Breast epithelium (tissue), 3 donors: Measurements from ENCODE around the gene SPATA12.

Experiments used
- POLR2A ChIP-seq: fragments of 450-650 bp; IDR thresholded peaks from one replicate; pipeline ENCODE4 v1.6.1; 2016; ENCODE audit warnings: antibody characterized with exemption, mild to moderate bottlenecking, moderate library complexity
- TF ChIP-seq, protein P1 (sequence below), 3 donors: fragments of 450-650 bp; IDR thresholded peaks; one replicate each; pipeline ENCODE4 v1.5.1; 2016 to 2017; ENCODE audit warnings: antibody characterized with exemption in 3 of 3, mild to moderate bottlenecking in 3 of 3, moderate library complexity in 3 of 3

DNA sequence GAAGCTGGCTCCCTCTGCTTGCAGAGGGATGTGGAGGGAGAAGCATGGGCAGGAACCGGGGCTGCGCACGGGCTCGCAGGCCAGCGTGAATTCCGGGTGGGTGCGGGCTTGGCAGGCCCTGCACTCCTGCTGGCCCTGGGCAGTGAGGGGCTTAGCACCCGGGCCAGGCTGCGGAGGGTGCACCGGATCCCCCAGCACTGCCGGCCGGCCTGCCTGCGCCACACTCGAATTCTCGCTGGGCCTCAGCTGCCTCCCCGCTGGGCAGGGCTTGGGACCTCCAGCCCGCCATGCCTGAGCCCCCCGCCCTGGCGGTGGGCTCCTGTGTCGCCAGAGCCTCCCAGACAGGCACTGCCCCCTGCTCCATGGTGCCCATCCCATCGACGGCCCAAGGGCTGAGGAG, 47.6 kb upstream of the SPATA12 start:
- TF ChIP-seq POLR2A, result no peak
- TF ChIP-seq, protein P1, sequence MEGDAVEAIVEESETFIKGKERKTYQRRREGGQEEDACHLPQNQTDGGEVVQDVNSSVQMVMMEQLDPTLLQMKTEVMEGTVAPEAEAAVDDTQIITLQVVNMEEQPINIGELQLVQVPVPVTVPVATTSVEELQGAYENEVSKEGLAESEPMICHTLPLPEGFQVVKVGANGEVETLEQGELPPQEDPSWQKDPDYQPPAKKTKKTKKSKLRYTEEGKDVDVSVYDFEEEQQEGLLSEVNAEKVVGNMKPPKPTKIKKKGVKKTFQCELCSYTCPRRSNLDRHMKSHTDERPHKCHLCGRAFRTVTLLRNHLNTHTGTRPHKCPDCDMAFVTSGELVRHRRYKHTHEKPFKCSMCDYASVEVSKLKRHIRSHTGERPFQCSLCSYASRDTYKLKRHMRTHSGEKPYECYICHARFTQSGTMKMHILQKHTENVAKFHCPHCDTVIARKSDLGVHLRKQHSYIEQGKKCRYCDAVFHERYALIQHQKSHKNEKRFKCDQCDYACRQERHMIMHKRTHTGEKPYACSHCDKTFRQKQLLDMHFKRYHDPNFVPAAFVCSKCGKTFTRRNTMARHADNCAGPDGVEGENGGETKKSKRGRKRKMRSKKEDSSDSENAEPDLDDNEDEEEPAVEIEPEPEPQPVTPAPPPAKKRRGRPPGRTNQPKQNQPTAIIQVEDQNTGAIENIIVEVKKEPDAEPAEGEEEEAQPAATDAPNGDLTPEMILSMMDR (IDR thresholded peaks at IDR 0.05), result no peak
